ENCODE results near the gene DDX42.

The DDX42 gene

GRCh38 chr17:63774141-63774968, at the start of gene DDX42:
Gene DDX42, plus strand, starts transcription at chr17:63774170. Its CDS starts 12,880 bp downstream, at chr17:63787050.
- in situ Hi-C loops (cut with MboI; ENCODE audit: low sequenced_read_pairs, unreplicated experiment) = no loop called here
- no peak for TF ChIP-seq CTCF (IDR thresholded peaks at IDR 0.05; ENCODE audit: borderline replicate concordance, control extremely low read depth, extremely low read depth, insufficient read depth, missing control alignments)
- DNase-seq (ENCODE audit: low spot score) = no peak

GRCh38 chr17:63735691-63736090, 38.3 kb upstream of the DDX42 start:
- in situ Hi-C loops (cut with MboI; ENCODE audit: low sequenced_read_pairs, unreplicated experiment) = no loop called here
- no peak for TF ChIP-seq CTCF (IDR thresholded peaks at IDR 0.05; ENCODE audit: borderline replicate concordance, control extremely low read depth, extremely low read depth, insufficient read depth, missing control alignments)
- no peak for DNase-seq (ENCODE audit: low spot score)

GRCh38 chr17:63740464-63741142, 33.4 kb upstream of the DDX42 start:
- in situ Hi-C loops (cut with MboI; ENCODE audit: low sequenced_read_pairs, unreplicated experiment) = no loop called here
- TF ChIP-seq CTCF (IDR thresholded peaks at IDR 0.05; ENCODE audit: borderline replicate concordance, control extremely low read depth, extremely low read depth, insufficient read depth, missing control alignments) = no peak
- DNase-seq (ENCODE audit: low spot score) = peak; percentile 19

- in situ Hi-C loops (cut with MboI; ENCODE audit: low sequenced_read_pairs, unreplicated experiment) = no loop called here
- no peak for DNase-seq (ENCODE audit: low spot score)
- no peak for TF ChIP-seq CTCF (IDR thresholded peaks at IDR 0.05; ENCODE audit: borderline replicate concordance, control extremely low read depth, extremely low read depth, insufficient read depth, missing control alignments)
These were observed 32.9 kb upstream of the DDX42 start for GRCh38 chr17:63741143-63741407.

- in situ Hi-C loops (cut with MboI; ENCODE audit: low sequenced_read_pairs, unreplicated experiment) = no loop called here
- peak; percentile 98 for DNase-seq (ENCODE audit: low spot score)
- TF ChIP-seq CTCF (IDR thresholded peaks at IDR 0.05; ENCODE audit: borderline replicate concordance, control extremely low read depth, extremely low read depth, insufficient read depth, missing control alignments) = no peak
These were observed 32.4 kb upstream of the DDX42 start, which contains the start of gene STRADA for GRCh38 chr17:63741408-63742173. Gene STRADA, minus strand, starts transcription at chr17:63741799. Its CDS starts 13,430 bp downstream, at chr17:63728369.

- no peak for TF ChIP-seq CTCF (IDR thresholded peaks at IDR 0.05; ENCODE audit: borderline replicate concordance, control extremely low read depth, extremely low read depth, insufficient read depth, missing control alignments)
- in situ Hi-C loops (cut with MboI; ENCODE audit: low sequenced_read_pairs, unreplicated experiment) = no loop called here
- DNase-seq (ENCODE audit: low spot score) = peak; percentile 17
These were observed 22.2 kb upstream of the DDX42 start for GRCh38 chr17:63751806-63752205.
